AG09319 (cell line): ENCODE measurements around the gene EIF2S2.

Experiments
- DNase-seq: peaks from one replicate; pipeline ENCODE4 v3.0.0-alpha.2; 2010; ENCODE audit warnings: low read depth; ENCODE audit errors: extremely low read depth
- TF ChIP-seq, protein P1 (sequence below): IDR thresholded peaks from 2 replicates; pipeline ENCODE4 v1.5.1; 2011; ENCODE audit warnings: low read depth, mild to moderate bottlenecking, inconsistent platforms, low read length, moderate library complexity

The EIF2S2 gene

DNA sequence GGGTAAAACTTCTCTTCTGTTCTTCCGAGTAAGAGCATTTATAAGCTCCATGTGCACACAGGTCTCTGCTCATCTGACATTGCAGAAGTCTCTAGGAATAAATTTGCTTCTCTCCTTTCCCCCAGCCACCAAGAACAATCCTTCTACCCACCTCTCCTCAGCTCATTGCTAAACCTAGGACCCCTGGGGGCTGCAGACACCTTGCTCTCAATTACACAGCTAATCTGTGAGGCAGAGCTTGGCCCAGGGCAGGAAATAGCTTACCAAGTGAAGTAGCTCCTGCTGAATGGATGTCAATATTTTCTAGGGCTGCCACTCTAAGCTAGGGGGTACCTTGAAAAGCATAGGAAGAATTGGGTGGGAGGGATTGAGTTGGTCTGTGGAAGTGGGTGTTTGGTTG lies 44.0 kb downstream of the EIF2S2 start:
- no peak for DNase-seq
- TF ChIP-seq, protein P1, sequence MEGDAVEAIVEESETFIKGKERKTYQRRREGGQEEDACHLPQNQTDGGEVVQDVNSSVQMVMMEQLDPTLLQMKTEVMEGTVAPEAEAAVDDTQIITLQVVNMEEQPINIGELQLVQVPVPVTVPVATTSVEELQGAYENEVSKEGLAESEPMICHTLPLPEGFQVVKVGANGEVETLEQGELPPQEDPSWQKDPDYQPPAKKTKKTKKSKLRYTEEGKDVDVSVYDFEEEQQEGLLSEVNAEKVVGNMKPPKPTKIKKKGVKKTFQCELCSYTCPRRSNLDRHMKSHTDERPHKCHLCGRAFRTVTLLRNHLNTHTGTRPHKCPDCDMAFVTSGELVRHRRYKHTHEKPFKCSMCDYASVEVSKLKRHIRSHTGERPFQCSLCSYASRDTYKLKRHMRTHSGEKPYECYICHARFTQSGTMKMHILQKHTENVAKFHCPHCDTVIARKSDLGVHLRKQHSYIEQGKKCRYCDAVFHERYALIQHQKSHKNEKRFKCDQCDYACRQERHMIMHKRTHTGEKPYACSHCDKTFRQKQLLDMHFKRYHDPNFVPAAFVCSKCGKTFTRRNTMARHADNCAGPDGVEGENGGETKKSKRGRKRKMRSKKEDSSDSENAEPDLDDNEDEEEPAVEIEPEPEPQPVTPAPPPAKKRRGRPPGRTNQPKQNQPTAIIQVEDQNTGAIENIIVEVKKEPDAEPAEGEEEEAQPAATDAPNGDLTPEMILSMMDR = no peak

- TF ChIP-seq, protein P1 = no peak
Measured at GRCh38 chr20:34066476-34067090, 45.5 kb downstream of the EIF2S2 start.

GRCh38 chr20:34065260-34065659 lies 46.8 kb downstream of the EIF2S2 start:
- DNase-seq = peak; percentile 52
- TF ChIP-seq, protein P1 = no peak

More at GRCh38 chr20:34066476-34067090, 45.5 kb downstream of the EIF2S2 start:
- peak; percentile 88 for DNase-seq

- TF ChIP-seq, protein P1 = no peak
- DNase-seq = no peak
Measured at GRCh38 chr20:34064286-34064685, 47.8 kb downstream of the EIF2S2 start.

- DNase-seq = no peak
- TF ChIP-seq, protein P1 = no peak
Measured at GRCh38 chr20:34062570-34063482, 49.2 kb downstream of the EIF2S2 start.

- TF ChIP-seq, protein P1 = no peak
- no peak for DNase-seq
Measured at GRCh38 chr20:34061695-34062094, 50.3 kb downstream of the EIF2S2 start.

DNA sequence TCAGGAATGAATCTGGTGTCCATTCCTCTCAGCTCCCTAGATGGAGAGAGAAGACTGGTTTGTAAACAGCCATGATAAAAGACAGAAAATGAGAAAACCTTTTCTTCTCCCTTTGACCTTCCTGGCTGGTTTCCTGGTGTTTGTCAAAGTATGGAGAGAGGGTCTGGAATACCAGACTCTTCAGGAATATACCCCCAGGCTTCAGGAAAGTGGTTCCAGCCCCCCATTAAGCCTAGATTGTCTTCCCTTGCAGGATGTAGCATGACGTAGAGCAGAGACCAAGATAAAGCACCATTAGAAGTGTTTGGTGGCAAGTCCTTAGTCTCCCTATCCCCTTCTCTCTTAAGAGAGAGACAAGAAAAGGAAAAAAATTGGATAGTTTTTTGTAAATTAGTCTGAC lies 51.1 kb downstream of the EIF2S2 start:
- DNase-seq = no peak
- TF ChIP-seq, protein P1 = no peak
